GM23248 (cell line): ENCODE results near the gene TNFRSF13B. TPM values are rescaled to one million over a fixed set of nuclear protein-coding genes. Genes with fewer than 3 reads are reported as not detected.
"Not testable (repeated sequence)": the region's sequence is repeated elsewhere in the genome, so short reads cannot be mapped to it uniquely, and the experiment has no call there.

ENCODE experiments used
- DNase-seq: peaks from one replicate; pipeline ENCODE4 v3.0.0-alpha.2; 2015
- H2AFZ ChIP-seq: fragments of 200-600 bp; sonication (generic); 2 replicates; pipeline ENCODE4 v1.6.1; 2016; ENCODE audit warnings: antibody characterized with exemption
- H3F3A ChIP-seq: fragments of 200-600 bp; sonication (generic); 2 replicates; pipeline ENCODE4 v1.6.1; 2016; ENCODE audit warnings: mild to moderate bottlenecking, antibody characterized with exemption, mixed run types; ENCODE audit not compliant: insufficient read depth
- H3K27ac ChIP-seq: fragments of 200-600 bp; sonication (generic); 2 replicates; pipeline ENCODE4 v1.5.1; 2016; ENCODE audit warnings: mild to moderate bottlenecking
- H3K27me3 ChIP-seq: fragments of 200-600 bp; sonication (generic); replicated peaks from 2 replicates; pipeline ENCODE4 v1.6.1; 2016; ENCODE audit warnings: mild to moderate bottlenecking; ENCODE audit not compliant: insufficient read depth
- H3K36me3 ChIP-seq: fragments of 200-600 bp; sonication (generic); 2 replicates; pipeline ENCODE4 v1.6.1; 2016; ENCODE audit warnings: low read depth, mild to moderate bottlenecking
- H3K4me1 ChIP-seq: fragments of 200-600 bp; sonication (generic); 2 replicates; pipeline ENCODE4 v1.6.1; 2016; ENCODE audit warnings: mild to moderate bottlenecking; ENCODE audit not compliant: insufficient read depth
- H3K4me2 ChIP-seq: fragments of 200-600 bp; sonication (generic); one replicate; pipeline ENCODE4 v1.6.1; 2016; ENCODE audit warnings: mild to moderate bottlenecking; ENCODE audit not compliant: unreplicated experiment
- H3K4me3 ChIP-seq: fragments of 200-600 bp; sonication (generic); 2 replicates; pipeline ENCODE4 v1.5.1; 2016; ENCODE audit warnings: mild to moderate bottlenecking
- H3K79me2 ChIP-seq: fragments of 200-600 bp; sonication (generic); 2 replicates; pipeline ENCODE4 v1.6.1; 2016; ENCODE audit warnings: mild to moderate bottlenecking; ENCODE audit not compliant: insufficient read depth
- H3K9ac ChIP-seq: fragments of 200-600 bp; sonication (generic); 2 replicates; pipeline ENCODE4 v1.6.1; 2016; ENCODE audit warnings: mild to moderate bottlenecking
- H3K9me2 ChIP-seq: fragments of 200-600 bp; sonication (generic); 2 replicates; pipeline ENCODE4 v1.6.1; 2016; ENCODE audit warnings: mixed run types, mild to moderate bottlenecking, moderate library complexity; ENCODE audit not compliant: insufficient read depth
- H3K9me3 ChIP-seq: fragments of 200-600 bp; sonication (generic); one replicate; pipeline ENCODE4 v1.6.1; 2017; ENCODE audit warnings: low read depth
- H4K20me1 ChIP-seq: fragments of 200-600 bp; sonication (generic); 2 replicates; pipeline ENCODE4 v1.6.0; 2016; ENCODE audit not compliant: insufficient read depth
- EZH2 ChIP-seq: fragments of 200-600 bp; sonication (generic); IDR thresholded peaks from 2 replicates; pipeline ENCODE4 v1.6.1; 2018; ENCODE audit warnings: antibody characterized with exemption, mild to moderate bottlenecking; ENCODE audit not compliant: insufficient read depth, poor library complexity, severe bottlenecking
- EZH2phosphoT487 ChIP-seq: fragments of 200-600 bp; sonication (generic); IDR thresholded peaks from 2 replicates; pipeline ENCODE4 v1.6.1; 2018; ENCODE audit warnings: antibody characterized with exemption, moderate library complexity, mild to moderate bottlenecking, low read depth; ENCODE audit not compliant: insufficient read depth
- WGBS, 2 experiments: methylation state at CpG; one replicate each; pipeline ENCODE4 v1.1.6; 2015 to 2017; ENCODE audit warnings: low lambda C conversion rate in 2 of 2, low coverage in 1 of 2; ENCODE audit errors: missing lambda C conversion rate in 2 of 2; 5-methylcytosine and 5-hydroxymethylcytosine counted together
- in situ Hi-C: fragments of 300-500 bp; cut with MboI; formaldehyde crosslinking; loops from 2 replicates; pipeline ENCODE4 v1.15.0; 2020
- polyA plus RNA-seq: library from polyadenylated mRNA; unstranded; fragments of >200 nt; fragmentation: Nextera tagmentation; extraction: Ambion mirVana; gene quantifications from 2 replicates; pipeline ENCODE4 v1.2.1, GENCODE V29; 2016
- total RNA-seq: library from RNA; depleted of rRNA; stranded (reverse); fragments of >200 nt; shearing (Covaris generic); gene quantifications from 2 replicates; pipeline ENCODE4 v1.2.3, GENCODE V29; 2014

TNFRSF13B gene
- total and polyA plus RNA-seq, 2 experiments from 2014 or later, result not detected

DNA sequence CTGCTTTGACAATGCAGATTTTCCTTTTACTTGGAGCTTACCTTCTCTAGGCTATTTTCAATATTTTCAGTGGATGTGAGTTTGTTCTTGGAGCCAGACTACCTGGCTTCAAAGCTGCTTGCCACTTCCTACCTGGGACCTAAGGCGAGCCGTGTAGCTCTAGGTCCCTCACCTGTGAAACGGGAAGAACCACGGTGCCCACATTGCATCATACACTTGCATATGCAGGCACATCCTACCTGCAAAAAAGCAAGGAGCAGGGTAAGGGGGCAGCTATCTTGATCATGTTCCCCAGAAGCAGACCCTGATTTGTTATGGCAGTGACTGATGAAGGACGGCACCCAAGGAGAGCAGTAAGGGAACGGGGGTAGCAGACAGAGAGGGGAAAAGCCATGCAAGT, 43.3 kb upstream of the TNFRSF13B start:
- Histone ChIP-seq H3K9me2 (no peaks in the 10 kb centered on the region), H4K20me1 (no peaks in the 10 kb centered on the region), H3K4me2 (no peak overlapping the region), H3K4me1 (no peaks in the 10 kb centered on the region; the same call in 1 of the 2 replicates), H3F3A (no peaks in the 10 kb centered on the region), H3K27me3 (no peaks in the 10 kb centered on the region), H3K36me3 (no peaks in the 10 kb centered on the region), H3K4me3 (no peak overlapping the region), H3K9ac (no peak overlapping the region), H3K79me2 (no peaks in the 10 kb centered on the region), H3K27ac (no peak overlapping the region), H3K9me3 (no peaks in the 10 kb centered on the region), H2AFZ (no peak overlapping the region)
- 97 to 100% methylated on average over 6 of the region's 6 CpGs for WGBS, 2 experiments
- in situ Hi-C loops, result no loop called here
- no peak for DNase-seq
- TF ChIP-seq EZH2phosphoT487 (no peak), EZH2 (no peak)

DNA sequence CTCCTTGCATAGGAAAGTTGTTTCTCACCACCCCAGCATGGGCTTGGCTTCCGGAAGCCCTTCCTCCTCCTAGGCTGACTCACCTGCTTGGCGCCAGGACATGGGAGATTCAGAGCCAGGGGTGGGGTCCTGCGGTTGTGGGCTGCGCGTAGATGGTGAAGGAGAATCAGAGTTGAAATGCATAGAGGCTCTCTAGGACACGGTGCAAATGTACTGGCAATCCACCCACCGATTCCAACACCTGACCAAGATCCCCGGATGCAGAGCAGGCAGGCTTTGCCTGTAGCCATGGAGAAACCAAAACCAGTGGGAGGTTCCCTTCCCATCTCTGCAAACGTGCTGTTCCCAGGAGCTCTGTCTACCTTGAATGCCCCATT, 42.8 kb upstream of the TNFRSF13B start:
- H3K36me3 ChIP-seq, H3K27me3 ChIP-seq, H3K9me3 ChIP-seq, H3K4me1 ChIP-seq, H4K20me1 ChIP-seq, DNase-seq, H3K4me3 ChIP-seq, H3K4me2 ChIP-seq, in situ Hi-C loops, H2AFZ ChIP-seq, H3K9me2 ChIP-seq, H3F3A ChIP-seq, H3K27ac ChIP-seq, H3K9ac ChIP-seq, H3K79me2 ChIP-seq: not testable (repeated sequence)
- whole genome bisulfite sequencing, 2 experiments, result 81 to 83% methylated on average over 9 of the region's 9 CpGs

DNA sequence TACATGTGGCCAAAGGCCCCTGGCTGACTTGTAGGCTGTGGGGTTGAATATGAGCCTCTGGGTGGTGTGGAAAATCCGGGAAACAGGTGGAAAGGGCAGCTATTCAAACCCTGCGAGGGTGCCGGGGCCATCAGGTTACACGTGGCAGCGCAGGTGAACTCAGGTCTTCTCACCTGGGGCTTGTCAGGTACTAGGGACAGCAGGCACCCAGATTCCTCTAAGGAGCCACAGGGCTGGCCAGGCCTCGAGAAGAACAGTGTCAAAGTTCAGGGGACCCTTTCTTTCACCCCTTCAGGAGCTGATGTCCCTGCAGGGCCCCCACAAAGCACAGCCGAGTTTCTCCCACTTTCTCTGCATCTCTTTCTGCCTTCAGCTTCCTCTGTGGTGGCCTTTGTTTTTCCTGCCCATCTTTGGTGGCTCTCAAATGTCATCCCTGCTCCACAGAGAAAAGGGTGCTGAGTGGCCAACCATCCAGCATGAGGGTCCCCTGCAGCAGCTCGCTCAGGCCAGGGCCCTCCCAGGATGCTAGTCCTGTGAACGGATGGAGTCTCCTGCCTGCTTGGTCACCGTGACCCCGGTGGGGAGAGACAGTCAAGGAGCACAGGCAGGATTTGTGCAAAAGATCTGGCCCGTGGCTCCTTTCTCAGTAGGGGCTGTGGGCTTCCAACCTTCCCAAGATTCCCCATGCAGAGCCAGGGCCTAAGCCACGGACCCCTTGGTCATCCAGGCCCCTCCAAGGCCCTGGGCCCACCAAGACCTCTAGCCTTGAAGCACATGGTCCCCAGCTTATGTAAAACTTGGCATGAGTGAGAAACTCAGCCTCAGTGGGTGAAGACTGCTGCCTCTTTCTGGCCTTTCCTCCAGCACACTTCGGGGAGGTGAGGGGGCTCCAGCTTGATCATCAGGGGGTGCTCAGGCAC, 42.2 kb upstream of the TNFRSF13B start:
- DNase-seq, in situ Hi-C loops: not testable (repeated sequence)
- WGBS, 2 experiments, result 91 to 93% methylated on average over 12 to 13 of the region's 14 CpGs

DNA sequence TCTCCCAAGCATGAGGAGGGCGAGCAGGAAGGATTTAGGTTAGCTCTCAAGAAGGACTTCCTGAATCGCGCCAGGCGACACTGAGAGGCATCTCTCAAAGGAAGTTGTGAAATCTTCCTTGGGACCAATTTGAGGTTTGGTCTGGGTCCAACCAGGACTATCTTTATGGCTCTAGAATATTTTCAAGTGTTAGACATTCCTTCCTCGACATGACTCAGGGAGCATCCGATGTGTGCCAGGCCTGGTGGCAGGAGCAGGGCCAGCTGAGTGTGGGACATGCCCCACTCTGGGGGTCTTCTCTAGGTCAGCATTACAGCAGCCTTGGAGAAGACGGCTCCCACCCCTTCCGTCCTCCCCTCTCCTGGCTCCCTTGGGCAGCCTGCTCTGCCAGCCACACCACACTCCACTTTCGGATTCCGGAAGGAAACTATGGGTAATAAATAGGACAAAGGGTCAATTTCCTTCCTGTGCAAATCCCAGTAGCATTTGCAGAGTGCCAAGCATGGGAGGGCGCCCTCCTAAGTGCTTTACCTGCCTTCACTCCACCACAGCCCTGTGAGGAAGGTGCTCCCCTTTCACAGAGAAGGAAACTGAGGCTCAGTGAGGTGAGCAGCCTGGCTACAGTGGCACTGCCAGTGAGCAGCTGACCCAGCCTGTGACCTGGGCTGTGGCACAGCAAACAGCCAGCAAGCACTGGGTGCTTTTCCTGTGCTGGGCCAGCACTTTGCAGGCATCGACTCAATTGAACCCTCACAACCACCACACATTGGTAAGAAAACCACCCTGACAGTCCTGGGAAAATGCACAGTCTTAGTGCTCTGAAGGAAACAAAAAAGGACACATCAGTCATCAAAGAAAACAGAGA, 39.4 kb upstream of the TNFRSF13B start:
- H3K79me2 ChIP-seq, H3K4me3 ChIP-seq, H3K9ac ChIP-seq, H3K9me3 ChIP-seq, H3K9me2 ChIP-seq, H3K27me3 ChIP-seq, H3K4me2 ChIP-seq, in situ Hi-C loops, H4K20me1 ChIP-seq, H3K36me3 ChIP-seq, H2AFZ ChIP-seq, H3K27ac ChIP-seq: not testable (repeated sequence)
- Histone ChIP-seq H3F3A (peaks cover 14% of the 10 kb centered on the region), H3K4me1 (peaks cover 12% of the 10 kb centered on the region)
- peak; percentile 91 for DNase-seq
- WGBS, 2 experiments, result 0 to 2% methylated on average over 3 to 6 of the region's 12 CpGs

More for the DNA sequence above, 42.2 kb upstream of the TNFRSF13B start:
- not testable (repeated sequence) for H3F3A ChIP-seq, H3K4me1 ChIP-seq, H3K9me3 ChIP-seq, H3K79me2 ChIP-seq, H3K27ac ChIP-seq, H3K9me2 ChIP-seq, H2AFZ ChIP-seq, H3K27me3 ChIP-seq, H3K9ac ChIP-seq, H3K36me3 ChIP-seq, H3K4me3 ChIP-seq, H3K4me2 ChIP-seq, H4K20me1 ChIP-seq

DNA sequence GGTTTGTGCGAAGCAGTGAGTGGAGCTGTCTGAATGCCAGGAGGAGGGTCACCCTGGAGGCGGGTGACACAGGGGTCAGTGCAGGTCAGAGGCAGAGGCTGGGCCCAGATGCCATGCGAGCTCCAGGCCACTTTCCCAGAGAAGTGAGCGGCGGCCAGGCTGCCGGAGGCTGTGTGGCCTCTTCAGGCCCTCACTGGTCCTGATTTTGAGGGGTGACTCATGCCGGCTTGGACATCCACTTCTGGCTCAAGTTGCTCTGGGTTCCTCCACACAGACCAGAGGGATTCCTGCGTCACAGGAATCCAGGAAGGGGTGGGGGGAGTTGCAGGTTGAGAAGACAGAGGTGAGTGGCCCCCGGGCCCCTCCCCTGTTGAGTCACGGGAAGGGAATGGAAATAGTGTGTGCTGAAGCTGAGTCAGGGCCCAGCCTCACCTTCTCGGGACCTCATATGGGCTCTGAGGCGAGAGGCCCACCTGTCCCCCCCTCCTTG, 38.7 kb upstream of the TNFRSF13B start:
- H2AFZ ChIP-seq, H3K4me3 ChIP-seq, H3K36me3 ChIP-seq, H3K27me3 ChIP-seq, H3K9me3 ChIP-seq, H3K4me2 ChIP-seq, H3K79me2 ChIP-seq, H3K9ac ChIP-seq, H3K9me2 ChIP-seq, H4K20me1 ChIP-seq, DNase-seq, in situ Hi-C loops: not testable (repeated sequence)
- WGBS, 2 experiments, result 0% methylated on average over 4 to 5 of the region's 12 CpGs
- Histone ChIP-seq H3F3A (peaks cover 14% of the 10 kb centered on the region), H3K27ac (peak overlapping the region; percentile 45; the same call in 1 of the 2 replicates), H3K4me1 (peaks cover 12% of the 10 kb centered on the region)

DNA sequence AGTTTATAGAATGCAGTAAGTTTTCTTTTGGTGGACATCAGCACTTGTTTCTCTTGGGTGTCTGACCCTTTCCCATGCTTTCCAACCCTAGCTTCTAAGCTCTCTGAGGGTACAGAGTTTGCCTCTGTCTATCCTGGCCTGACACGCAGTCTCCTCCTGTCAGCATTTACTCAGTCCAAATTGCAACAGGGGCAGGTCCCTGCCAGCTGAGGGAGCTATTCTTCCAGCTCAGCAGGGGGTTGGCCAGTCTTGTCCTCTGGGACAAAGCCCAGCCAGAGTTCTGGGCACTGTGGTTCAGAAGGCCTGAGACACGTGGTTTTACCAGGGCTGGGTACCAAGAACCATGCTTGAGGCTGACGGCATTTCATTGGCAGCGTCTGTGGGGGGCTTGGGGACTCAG, 38.1 kb upstream of the TNFRSF13B start:
- 7 to 20% methylated on average over 1 of the region's 4 CpGs for WGBS, 2 experiments
- not testable (repeated sequence) for H3K4me3 ChIP-seq, H3K79me2 ChIP-seq, H3K4me2 ChIP-seq, H4K20me1 ChIP-seq, H3K27me3 ChIP-seq, H3K9me3 ChIP-seq, H3K36me3 ChIP-seq, H2AFZ ChIP-seq, H3K9me2 ChIP-seq
- peaks cover 14% of the 10 kb centered on the region for H3F3A ChIP-seq
- in situ Hi-C loops, result loop anchor here (10.0 kb wide), 1 partner anchor 85 kb away; no protein-coding TSS in a partner anchor
- peak; percentile 46 for DNase-seq
- H3K4me1 ChIP-seq, result peaks cover 12% of the 10 kb centered on the region
- peak overlapping the region; percentile 31; the same call in 1 of the 2 replicates for H3K9ac ChIP-seq
- H3K27ac ChIP-seq, result peak overlapping the region; percentile 57
